Right ventricle myocardium superior (tissue), 1 donor: ENCODE data around the gene STAT4. TPM values are rescaled to one million over a fixed set of nuclear protein-coding genes. Genes with fewer than 3 reads are reported as not detected.

Experiments
- ATAC-seq: fragments of 200-7000 bp; cut with Tn5 transposase; one replicate; pipeline ENCODE4 v1.9.1; 2020; ENCODE audit warnings: mild to moderate bottlenecking; ENCODE audit not compliant: poor library complexity
- DNase-seq: peaks from one replicate; pipeline ENCODE4 v3.0.0-alpha.2; 2020
- intact Hi-C: fragments of 100-400 bp; cut with DNase I; formaldehyde crosslinking; loops from one replicate; pipeline ENCODE4 v1.11.2; 2022
- total RNA-seq: library from RNA; stranded (reverse); fragmentation: NEBNext Ultra II Directional; extraction: Animal tissue kit (Norgen Biotek cat#: 25700); gene quantifications from one replicate; pipeline ENCODE4 v1.2.1, GENCODE V29; 2021
- donor health status: DM: no; HTN: yes; CAD: no; lungs with severe emphysema.

STAT4 gene
- total RNA-seq, 1 donor from 2014 or later, result 0.70 TPM

- intact Hi-C loops, result no loop called here
- DNase-seq (no peak), ATAC-seq (no peak)
Measured at GRCh38 chr2:190994148-190994547, 156.6 kb downstream of the STAT4 start.

GRCh38 chr2:190993292-190993643 is 157.5 kb downstream of the STAT4 start:
- intact Hi-C loops, result no loop called here
- no peak for ATAC-seq
- no peak for DNase-seq

DNA sequence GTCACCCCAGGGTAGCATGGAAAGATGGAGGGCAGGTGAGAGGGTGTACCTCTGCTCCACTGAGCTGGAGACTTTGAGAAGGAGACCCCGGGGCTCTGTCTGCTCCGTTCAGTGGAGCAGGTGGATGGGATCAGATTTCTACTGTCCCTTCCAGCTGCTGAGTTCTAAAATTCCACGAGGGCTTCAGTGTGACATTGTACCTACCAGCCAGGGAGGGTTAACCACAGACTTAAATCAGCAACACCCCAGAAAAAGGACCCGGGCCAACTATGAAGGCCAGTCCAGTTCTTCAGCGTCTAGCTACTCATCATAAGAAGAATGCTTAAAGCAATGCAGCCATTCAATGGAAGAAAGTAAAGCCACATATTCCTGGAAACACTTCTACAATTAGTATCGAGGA is 160.7 kb downstream of the STAT4 start:
- ATAC-seq, result no peak
- intact Hi-C loops, result no loop called here
- DNase-seq, result no peak

DNA sequence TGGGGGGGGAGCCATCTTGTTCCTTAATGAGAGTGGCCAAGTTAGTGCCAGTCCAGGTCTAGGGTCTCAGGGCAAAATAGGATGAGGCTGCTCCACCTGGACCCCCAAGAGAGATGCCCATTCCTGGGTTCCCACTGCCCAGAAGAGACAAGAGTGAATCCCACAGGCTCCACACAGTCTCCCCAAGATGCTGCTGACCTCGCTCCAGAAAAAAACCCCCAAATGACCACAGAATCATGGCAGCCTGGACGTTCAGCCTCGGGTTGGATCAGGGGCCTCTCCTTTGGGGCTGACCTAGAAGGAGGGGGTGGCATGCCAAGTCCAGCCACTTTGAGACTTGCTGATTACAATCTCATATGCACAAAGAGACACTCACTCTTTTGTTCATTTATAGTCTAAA is 161.9 kb downstream of the STAT4 start:
- ATAC-seq, result no peak
- intact Hi-C loops, result no loop called here
- DNase-seq, result no peak

GRCh38 chr2:190987938-190988337 is 162.9 kb downstream of the STAT4 start:
- DNase-seq, result no peak
- intact Hi-C loops, result no loop called here
- ATAC-seq, result no peak

- DNase-seq (no peak), ATAC-seq (no peak)
Measured at GRCh38 chr2:190987116-190987515, 163.7 kb downstream of the STAT4 start.

DNA sequence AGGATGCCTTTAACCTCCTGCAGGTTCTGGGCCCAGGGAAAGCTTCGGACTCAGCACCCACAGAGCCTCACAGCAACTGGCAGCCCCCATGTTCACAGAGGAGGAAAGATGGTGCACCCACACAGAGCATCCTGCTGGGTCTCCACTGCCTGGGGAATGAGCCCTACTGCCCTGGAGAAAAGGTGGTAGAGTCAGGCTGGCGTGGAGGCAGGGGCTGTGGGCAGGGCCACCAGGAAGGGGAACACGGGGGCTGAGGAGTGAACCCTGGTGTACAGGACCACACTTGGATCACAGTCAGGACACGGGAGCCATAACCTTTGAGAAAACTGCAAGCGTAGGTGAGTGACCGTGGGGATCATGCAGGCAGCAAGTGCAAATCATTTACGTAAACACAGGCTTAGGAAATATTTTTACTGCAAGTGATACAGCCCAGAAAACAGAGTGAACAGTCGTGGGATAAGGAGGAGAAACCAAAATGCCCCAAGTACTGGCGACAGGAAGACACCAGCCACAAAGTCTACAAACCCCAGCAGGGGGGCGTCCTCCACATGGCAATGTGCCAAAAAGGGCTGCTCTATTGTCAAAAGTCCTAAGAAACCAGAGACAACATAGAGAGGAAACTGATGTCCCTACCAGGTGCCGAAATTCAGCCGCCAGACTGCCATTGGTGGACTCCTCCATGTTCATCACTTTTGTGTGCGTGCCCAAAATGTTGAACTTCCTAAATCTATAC is 164.4 kb downstream of the STAT4 start:
- intact Hi-C loops, result no loop called here
- ATAC-seq, result no peak
- no peak for DNase-seq

More at GRCh38 chr2:190987116-190987515, 163.7 kb downstream of the STAT4 start:
- intact Hi-C loops, result no loop called here

DNA sequence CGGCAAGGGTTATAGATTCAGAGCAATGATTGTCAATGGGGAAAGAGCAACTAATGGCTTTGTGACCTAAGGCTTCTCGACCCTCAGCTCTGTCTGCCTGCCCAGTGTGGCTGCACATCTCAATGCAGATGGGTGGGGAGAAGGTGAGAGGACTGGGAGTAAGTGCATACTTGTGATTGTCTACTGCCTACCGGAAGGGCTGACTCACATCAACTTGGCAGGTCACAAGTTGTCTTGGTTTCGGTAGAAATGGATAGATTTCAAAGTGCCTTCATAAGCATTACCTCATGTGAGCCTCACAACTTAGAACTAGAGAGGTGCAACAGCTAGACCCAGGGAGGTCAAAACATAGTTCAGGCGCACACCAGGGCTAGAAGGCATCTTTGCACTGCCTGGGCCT is 166.2 kb downstream of the STAT4 start:
- intact Hi-C loops, result no loop called here
- no peak for DNase-seq
- no peak for ATAC-seq

GRCh38 chr2:190982262-190983034 is 168.3 kb downstream of the STAT4 start:
- intact Hi-C loops, result no loop called here
- ATAC-seq (no peak), DNase-seq (no peak)

DNA sequence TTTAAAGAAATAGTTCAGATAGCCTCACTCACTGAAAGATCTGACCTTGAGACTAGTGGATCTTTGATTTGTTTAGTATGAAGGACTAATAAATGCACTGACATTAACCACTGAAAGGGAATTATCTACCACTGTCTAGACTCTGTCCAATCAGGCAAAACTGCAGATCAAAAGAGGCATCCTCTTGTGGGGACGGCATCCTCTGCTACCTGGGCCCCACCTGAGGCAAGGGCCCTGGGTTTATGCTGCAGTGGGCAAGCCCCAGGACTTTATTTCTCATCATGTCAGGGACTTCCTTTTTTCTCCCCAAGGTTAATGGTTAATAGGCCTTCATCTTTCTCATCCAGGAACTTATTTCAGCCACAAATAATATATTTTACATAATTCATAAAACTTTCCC is 169.1 kb downstream of the STAT4 start:
- intact Hi-C loops, result no loop called here
- ATAC-seq (no peak), DNase-seq (no peak)

- DNase-seq (no peak), ATAC-seq (no peak)
- intact Hi-C loops, result no loop called here
Measured at GRCh38 chr2:190981333-190981732, 169.5 kb downstream of the STAT4 start.

GRCh38 chr2:190980630-190981209 is 170.1 kb downstream of the STAT4 start:
- intact Hi-C loops, result no loop called here

GRCh38 chr2:190979906-190980629 is 170.7 kb downstream of the STAT4 start:
- ATAC-seq (peak; percentile 93), DNase-seq (peak; percentile 83)
- intact Hi-C loops, result no loop called here

More at GRCh38 chr2:190980630-190981209, 170.1 kb downstream of the STAT4 start:
- no peak for ATAC-seq
- no peak for DNase-seq

Other genes with a start within 250 kb of the STAT4 start
- 31.5 TPM for gene STAT1, start 136.8 kb downstream of the STAT4 start, total RNA-seq
- gene MYO1B, start 94.4 kb upstream of the STAT4 start, total RNA-seq, result 16.8 TPM